Urinary bladder (tissue), 4 donors: ENCODE measurements around the gene NR1D1. TPM values are rescaled to one million over a fixed set of nuclear protein-coding genes. Genes with fewer than 3 reads are reported as not detected.

Experiments used
- DNase-seq: peaks from one replicate; pipeline ENCODE4 v3.0.0-alpha.2; 2015; ENCODE audit errors: extremely low spot score
- H3K27ac ChIP-seq: one replicate; pipeline ENCODE4 v1.5.1; 2013; ENCODE audit warnings: low read depth, mild to moderate bottlenecking, moderate library complexity
- H3K36me3 ChIP-seq: one replicate; pipeline ENCODE4 v1.6.1; 2013; ENCODE audit warnings: mild to moderate bottlenecking, moderate library complexity; ENCODE audit not compliant: insufficient read depth
- H3K4me1 ChIP-seq: one replicate; pipeline ENCODE4 v1.6.1; 2013; ENCODE audit warnings: mild to moderate bottlenecking, moderate library complexity; ENCODE audit not compliant: insufficient read depth
- H3K4me3 ChIP-seq: one replicate; pipeline ENCODE4 v1.5.1; 2013; ENCODE audit warnings: low read depth, low read length
- WGBS: extraction: QIAGEN DNeasy Blood & Tissue Kit; methylation state at CpG from one replicate; pipeline ENCODE4 v1.1.7; 2013; 5-methylcytosine and 5-hydroxymethylcytosine counted together
- polyA plus RNA-seq: library from polyadenylated mRNA; stranded (reverse); fragments of 200-250 nt; gene quantifications from one replicate; pipeline ENCODE4 v1.2.3, GENCODE V29; 2013
- total RNA-seq: library from RNA; depleted of rRNA; stranded (reverse); fragments of >200 nt; gene quantifications from one replicate; pipeline ENCODE4 v1.2.3, GENCODE V29; 2014
- donor health status: healthy with polysubstance abuse.
- donor health status: healthy.

The NR1D1 gene
- total and polyA plus RNA-seq, 2 donors = 2.0 to 18.1 TPM

- Histone ChIP-seq H3K4me3 (no peak overlapping the region), H3K27ac (peak overlapping the region; percentile 85), H3K36me3 (no peaks in the 10 kb centered on the region), H3K4me1 (peaks cover 2% of the 10 kb centered on the region)
- no peak for DNase-seq
- WGBS = 78% methylated on average over 5 of the region's 5 CpGs
These were observed 5.7 kb upstream of the NR1D1 start for GRCh38 chr17:40105861-40106759.

DNA sequence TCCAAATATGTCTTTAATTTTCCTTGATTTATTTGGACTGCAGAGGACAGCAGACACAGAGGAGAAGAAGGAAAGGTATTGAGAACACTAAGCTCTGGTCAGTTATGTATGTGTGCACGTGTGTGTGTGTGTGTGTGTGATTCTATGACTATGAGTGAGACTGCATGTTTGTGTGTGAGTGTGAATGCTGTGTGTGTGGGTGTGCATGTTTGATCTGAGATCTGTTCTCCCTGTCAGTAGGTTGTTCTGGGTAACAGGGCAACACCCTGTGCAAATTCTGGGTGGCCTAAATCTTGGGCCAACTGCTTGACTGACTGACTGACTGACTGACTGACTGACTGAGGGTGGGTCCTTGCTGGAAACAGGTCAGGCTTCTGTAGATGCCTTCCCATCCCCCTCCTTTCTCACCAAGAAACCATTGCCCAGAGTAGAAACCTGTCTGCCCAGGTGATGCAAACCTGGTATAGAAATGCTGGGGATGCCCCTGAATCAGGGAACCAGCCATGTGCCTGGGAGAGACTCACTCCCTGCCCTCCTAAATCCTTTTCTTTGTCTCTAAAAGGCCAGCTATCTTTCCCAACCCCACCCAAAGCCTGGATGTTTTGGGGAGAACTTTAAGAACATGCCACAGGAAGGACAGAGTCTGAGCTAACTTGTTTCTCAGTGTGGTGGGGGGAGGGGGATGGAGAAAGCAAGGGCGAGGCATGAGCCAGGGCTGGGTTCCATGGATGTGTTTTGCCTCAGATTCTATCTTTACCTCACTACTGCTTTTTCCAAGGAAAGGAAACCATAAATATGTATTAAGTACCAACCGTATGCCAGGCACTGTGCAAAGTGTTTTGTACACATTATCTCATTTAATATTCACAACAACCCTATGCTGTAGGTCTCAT lies 4.5 kb upstream of the NR1D1 start:
- no peak for DNase-seq
- no peaks in the 10 kb centered on the region for H3K36me3 ChIP-seq
- H3K4me3 ChIP-seq = no peak overlapping the region
- WGBS = 27% methylated on average over 3 of the region's 3 CpGs
- H3K27ac ChIP-seq = peak overlapping the region; percentile 85
- H3K4me1 ChIP-seq = peaks cover 2% of the 10 kb centered on the region

DNA sequence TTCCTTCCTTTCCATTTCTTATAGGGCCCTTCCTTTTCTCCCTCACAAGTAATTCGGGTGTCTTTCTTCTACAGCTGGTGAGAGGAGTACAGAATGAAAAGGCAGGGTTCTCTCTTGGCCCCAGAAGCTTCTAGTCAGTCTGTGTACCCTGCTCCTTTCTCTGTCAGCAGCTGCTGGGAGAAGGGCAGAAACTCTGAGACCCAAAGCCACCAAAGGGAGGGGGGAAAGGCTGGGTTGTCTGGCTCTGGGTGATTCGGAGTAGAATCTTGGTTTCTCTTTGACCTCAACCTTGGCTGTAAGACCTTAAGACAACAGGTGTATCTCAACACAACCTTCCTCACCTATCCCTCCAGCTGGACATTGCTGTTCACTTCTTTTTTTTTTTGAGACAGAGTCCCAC lies 3.3 kb upstream of the NR1D1 start:
- peaks cover 2% of the 10 kb centered on the region for H3K4me1 ChIP-seq
- 31% methylated on average over 2 of the region's 2 CpGs for WGBS
- DNase-seq = no peak
- H3K36me3 ChIP-seq = no peaks in the 10 kb centered on the region
- H3K4me3 ChIP-seq = no peak overlapping the region
- peak overlapping the region; percentile 25 for H3K27ac ChIP-seq

DNA sequence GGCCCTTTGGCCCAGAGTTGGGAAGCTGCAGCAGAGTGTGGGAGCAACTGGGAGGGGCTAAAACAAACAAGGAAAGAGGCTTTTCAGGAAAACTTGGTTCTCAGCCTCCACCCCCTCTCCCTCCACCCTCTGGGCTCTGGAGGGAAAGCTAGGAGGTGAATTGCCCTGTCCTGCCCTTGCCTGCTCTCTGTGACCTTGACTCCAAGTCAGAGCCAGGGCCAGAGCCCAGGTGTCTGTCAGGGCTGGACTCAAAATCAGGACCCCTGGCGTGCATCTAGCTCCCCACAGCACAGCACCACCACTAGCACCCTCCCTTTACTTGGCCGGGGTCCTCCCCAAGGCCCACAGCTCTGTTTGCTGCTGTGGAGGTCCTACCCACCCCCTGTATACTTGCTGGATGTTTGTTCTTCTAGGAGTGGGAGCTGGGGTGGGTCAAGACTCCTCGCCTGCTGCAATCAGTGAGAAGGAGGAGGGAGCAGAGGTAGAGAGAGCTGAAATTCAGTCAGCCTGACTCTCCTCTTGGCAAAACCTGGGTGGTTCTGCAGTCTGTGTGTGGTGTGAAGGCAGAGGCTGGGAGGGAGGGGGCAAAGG lies 2.8 kb upstream of the NR1D1 start:
- Histone ChIP-seq H3K4me3 (no peak overlapping the region), H3K27ac (peak overlapping the region; percentile 65), H3K36me3 (no peaks in the 10 kb centered on the region), H3K4me1 (peaks cover 2% of the 10 kb centered on the region)
- WGBS = 42% methylated on average over 3 of the region's 3 CpGs
- DNase-seq = no peak

- peak overlapping the region; percentile 83 for H3K27ac ChIP-seq
- peaks cover 2% of the 10 kb centered on the region for H3K4me1 ChIP-seq
- no peaks in the 10 kb centered on the region for H3K36me3 ChIP-seq
- DNase-seq = no peak
- no peak overlapping the region for H3K4me3 ChIP-seq
- 74% methylated on average over 16 of the region's 16 CpGs for WGBS
These were observed 1.2 kb upstream of the NR1D1 start for GRCh38 chr17:40101367-40102210.

GRCh38 chr17:40100669-40101366 lies 429 bp upstream of the NR1D1 start:
- 2% methylated on average over 25 of the region's 25 CpGs for WGBS
- H3K4me1 ChIP-seq = peaks cover 2% of the 10 kb centered on the region
- peak overlapping the region; percentile 92 for H3K27ac ChIP-seq
- DNase-seq = peak; percentile 88
- peak overlapping the region; percentile 83 for H3K4me3 ChIP-seq
- no peaks in the 10 kb centered on the region for H3K36me3 ChIP-seq

- Histone ChIP-seq H3K27ac (peak overlapping the region; percentile 92), H3K4me1 (peaks cover 2% of the 10 kb centered on the region)
- 3% methylated on average over 31 of the region's 31 CpGs for WGBS
These were observed 570 bp downstream of the NR1D1 start for GRCh38 chr17:40099619-40100418.

DNA sequence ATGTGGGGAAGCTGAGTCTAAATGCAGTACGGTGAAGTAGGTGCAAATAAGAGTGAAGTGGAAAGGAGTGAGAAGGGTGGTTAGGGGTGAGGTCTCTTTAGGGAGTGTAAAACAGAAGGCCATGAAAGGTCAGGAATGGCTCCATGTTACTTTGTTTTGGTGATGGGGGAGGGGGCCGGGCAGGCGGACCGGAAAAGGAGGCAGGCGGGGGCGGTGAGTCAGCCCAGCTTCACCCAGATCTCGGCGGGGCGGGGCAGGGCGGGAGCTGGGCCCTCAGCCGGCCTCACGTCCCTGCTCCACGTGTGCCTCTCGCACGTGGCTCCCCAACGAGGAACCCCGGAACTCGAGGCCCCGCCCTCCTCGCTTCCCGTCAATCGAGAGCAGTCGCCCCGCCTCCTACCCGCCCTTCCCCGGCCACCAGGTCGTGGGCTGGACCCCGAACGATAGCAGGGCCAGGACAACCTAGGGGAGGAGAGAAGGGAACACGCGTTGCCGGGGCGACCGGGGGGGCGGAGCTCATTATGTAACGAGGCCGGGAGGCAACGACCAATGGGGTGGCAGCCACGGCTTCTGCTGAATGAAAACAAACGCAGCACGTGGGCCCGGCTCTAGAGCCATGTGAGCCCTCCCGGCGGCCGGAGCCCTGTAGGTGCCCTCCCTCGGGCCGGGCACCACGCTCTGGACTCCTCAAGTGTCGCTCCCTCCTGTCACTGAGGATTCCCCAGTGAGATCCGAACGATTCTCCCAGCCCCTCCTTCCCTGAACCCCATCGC lies 1.4 kb downstream of the NR1D1 start:
- H3K4me3 ChIP-seq = peak overlapping the region; percentile 83
- H3K27ac ChIP-seq = peak overlapping the region; percentile 92
- H3K36me3 ChIP-seq = no peaks in the 10 kb centered on the region
- peaks cover 2% of the 10 kb centered on the region for H3K4me1 ChIP-seq
- no peak for DNase-seq
- under 1% methylated on average over 52 of the region's 52 CpGs for WGBS

More at GRCh38 chr17:40099619-40100418, 570 bp downstream of the NR1D1 start:
- Histone ChIP-seq H3K36me3 (no peaks in the 10 kb centered on the region), H3K4me3 (peak overlapping the region; percentile 83)
- DNase-seq = no peak

GRCh38 chr17:40097931-40098845 lies 2.2 kb downstream of the NR1D1 start:
- WGBS = 34% methylated on average over 9 of the region's 9 CpGs
- no peaks in the 10 kb centered on the region for H3K36me3 ChIP-seq
- peak overlapping the region; percentile 32 for H3K4me3 ChIP-seq
- H3K4me1 ChIP-seq = no peaks in the 10 kb centered on the region
- peak overlapping the region; percentile 80 for H3K27ac ChIP-seq
- no peak for DNase-seq

DNA sequence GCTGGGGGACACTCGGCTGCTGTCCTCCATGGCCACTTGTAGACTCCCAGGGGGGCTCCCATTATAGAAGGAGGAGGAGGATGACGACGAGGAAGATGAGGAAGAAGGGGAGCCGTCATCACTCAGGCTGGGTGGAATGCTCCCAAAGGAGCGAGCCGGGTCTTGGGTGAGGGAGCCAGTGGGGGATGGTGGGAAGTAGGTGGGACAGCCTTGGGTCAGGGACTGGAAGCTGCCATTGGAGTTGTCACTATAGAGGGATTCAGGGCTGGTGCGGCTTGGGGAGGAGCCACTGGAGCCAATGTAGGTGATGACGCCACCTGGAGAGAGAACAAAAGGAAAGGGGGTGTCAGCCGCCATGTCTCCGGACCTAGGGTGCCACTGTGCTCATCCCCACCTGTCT lies 3.3 kb downstream of the NR1D1 start:
- 71% methylated on average over 10 of the region's 10 CpGs for whole genome bisulfite sequencing
- H3K36me3 ChIP-seq = no peaks in the 10 kb centered on the region
- peak overlapping the region; percentile 11 for H3K27ac ChIP-seq
- no peaks in the 10 kb centered on the region for H3K4me1 ChIP-seq
- H3K4me3 ChIP-seq = no peak overlapping the region
- DNase-seq = no peak
